Skeletal muscle satellite cell (primary cell): ENCODE results near the gene SEZ6L2.
"Not testable (repeated sequence)": the region's sequence is repeated elsewhere in the genome, so short reads cannot be mapped to it uniquely, and the experiment has no call there.

ENCODE experiments used
- H3K27me3 ChIP-seq: 2 replicates; pipeline ENCODE4 v1.7.0; 2013; ENCODE audit warnings: low read length; ENCODE audit not compliant: control insufficient read depth, insufficient read depth
- H3K36me3 ChIP-seq: 2 replicates; pipeline ENCODE4 v1.7.0; 2013; ENCODE audit warnings: mild to moderate bottlenecking, control low read depth, low read length; ENCODE audit not compliant: insufficient read depth
- H3K4me1 ChIP-seq: 2 replicates; pipeline ENCODE4 v1.7.0; 2013; ENCODE audit warnings: low read length; ENCODE audit not compliant: control insufficient read depth, insufficient read depth
- H3K4me2 ChIP-seq: 2 replicates; pipeline ENCODE4 v1.7.0; 2013; ENCODE audit warnings: mild to moderate bottlenecking, low read length
- H3K4me3 ChIP-seq: 2 replicates; pipeline ENCODE4 v1.7.0; 2013; ENCODE audit warnings: low read length
- H3K9ac ChIP-seq: 2 replicates; pipeline ENCODE4 v1.7.0; 2013; ENCODE audit warnings: mild to moderate bottlenecking, low read depth, low read length, moderate library complexity
- H3K9me3 ChIP-seq: replicated peaks from 2 replicates; pipeline ENCODE4 v1.7.0; 2013; ENCODE audit warnings: mild to moderate bottlenecking, control low read depth, low read length

The SEZ6L2 gene

DNA sequence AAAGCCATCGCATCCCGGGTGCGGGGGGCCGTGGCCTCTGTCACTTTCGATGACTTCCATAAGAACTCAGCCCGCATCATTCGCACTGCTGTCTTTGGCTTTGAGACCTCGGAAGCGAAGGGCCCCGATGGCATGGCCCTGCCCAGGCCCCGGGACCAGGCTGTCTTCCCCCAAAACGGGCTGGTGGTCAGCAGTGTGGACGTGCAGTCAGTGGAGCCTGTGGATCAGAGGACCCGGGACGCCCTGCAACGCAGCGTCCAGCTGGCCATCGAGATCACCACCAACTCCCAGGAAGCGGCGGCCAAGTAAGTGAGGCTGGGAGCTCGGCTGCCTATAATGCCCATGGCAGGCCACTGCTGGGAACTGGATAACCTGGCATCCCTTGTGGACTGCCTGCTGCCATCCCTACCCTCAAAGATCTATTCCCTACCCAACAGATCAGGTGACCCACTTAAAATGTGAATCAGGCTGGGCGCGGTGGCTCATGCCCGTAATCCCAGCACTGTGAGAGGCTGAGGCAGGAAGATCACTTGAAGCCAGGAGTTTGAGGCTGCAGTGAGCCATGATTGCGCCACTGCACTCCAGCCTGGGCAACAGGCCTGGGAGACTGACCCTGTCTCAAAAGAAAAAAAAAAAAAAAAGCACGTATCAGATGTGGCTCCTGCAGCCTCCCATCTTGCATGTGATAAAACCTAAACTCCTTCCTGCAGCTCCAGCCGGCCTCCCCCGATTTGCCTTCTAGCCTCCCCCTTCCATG, 54.6 kb downstream of the SEZ6L2 start:
- Histone ChIP-seq H3K4me3 (no peak overlapping the region), H3K27me3 (no peaks in the 10 kb centered on the region), H3K9me3 (no peaks in the 10 kb centered on the region), H3K4me1 (no peaks in the 10 kb centered on the region), H3K4me2 (no peak overlapping the region), H3K9ac (no peak overlapping the region), H3K36me3 (peaks cover 80% of the 10 kb centered on the region)

DNA sequence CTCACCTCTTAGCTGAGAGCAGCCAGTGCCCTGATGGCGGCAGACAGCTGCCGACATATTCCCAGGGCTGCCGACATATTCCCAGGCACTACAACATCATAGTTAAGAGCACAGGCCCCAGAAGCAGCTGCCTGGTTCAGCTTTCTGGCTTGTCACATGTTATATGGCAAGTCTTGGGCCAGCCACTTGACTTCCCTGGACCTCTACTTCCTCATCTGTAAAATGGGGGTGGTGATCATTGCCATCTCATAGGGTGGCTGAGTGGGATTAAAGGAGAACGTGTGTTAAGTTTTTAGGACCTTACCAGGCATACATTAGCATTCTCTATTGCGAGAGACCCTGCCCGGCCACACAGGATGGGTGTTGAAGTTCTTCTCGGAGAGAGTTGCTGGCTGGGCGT, 55.4 kb downstream of the SEZ6L2 start:
- Histone ChIP-seq H3K9ac (no peak overlapping the region), H3K9me3 (no peaks in the 10 kb centered on the region), H3K4me3 (no peak overlapping the region), H3K4me2 (no peak overlapping the region), H3K4me1 (no peaks in the 10 kb centered on the region), H3K36me3 (peaks cover 81% of the 10 kb centered on the region), H3K27me3 (no peaks in the 10 kb centered on the region)

DNA sequence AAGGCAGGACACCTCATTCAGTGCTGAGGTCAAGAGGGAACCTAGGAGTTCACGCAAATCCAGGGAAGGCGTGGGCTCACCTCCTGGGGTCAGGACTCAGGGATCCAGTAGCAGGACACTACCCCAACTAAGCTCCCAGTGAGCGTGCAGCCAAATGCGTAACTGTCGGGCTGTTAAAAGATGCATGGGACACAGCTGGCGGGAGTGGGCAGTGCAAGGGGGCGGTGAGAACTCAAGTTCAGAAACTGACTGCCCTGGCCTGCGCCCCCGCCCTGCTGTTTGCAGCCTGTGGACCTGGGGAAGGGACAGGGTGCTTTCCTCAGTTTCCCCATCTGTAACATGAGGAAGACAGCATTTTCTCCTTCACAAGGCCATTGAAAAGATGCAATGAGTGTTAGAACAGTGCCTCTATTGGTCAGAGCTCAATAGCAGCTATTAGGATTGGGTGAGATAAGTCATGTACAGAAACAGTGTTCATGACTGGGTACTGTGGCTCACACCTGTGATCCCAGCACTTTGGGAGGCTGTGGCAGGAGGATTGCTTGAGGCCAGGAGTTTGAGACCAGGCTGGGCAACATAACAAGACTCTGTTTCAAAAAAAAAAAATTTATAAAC, 56.5 kb downstream of the SEZ6L2 start:
- Histone ChIP-seq H3K9me3 (no peaks in the 10 kb centered on the region), H3K4me2 (no peak overlapping the region), H3K36me3 (peaks cover 90% of the 10 kb centered on the region), H3K9ac (no peak overlapping the region), H3K4me1 (no peaks in the 10 kb centered on the region), H3K4me3 (no peak overlapping the region), H3K27me3 (no peaks in the 10 kb centered on the region)

DNA sequence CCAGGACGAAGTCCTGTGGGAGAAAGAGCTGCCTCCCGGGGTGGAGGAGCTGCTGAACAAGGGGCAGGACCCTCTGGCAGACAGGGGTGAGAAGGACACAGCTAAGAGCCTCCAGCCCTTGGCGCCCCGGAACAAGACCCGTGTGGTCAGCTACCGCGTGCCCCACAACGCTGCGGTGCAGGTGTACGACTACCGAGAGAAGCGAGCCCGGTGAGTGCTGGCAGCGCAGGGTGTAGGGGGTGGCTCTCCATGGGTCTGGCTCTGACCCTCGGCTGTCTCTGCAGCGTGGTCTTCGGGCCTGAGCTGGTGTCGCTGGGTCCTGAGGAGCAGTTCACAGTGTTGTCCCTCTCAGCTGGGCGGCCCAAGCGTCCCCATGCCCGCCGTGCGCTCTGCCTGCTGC, 57.7 kb downstream of the SEZ6L2 start:
- Histone ChIP-seq H3K9ac (no peak overlapping the region), H3K4me2 (no peak overlapping the region), H3K27me3 (no peaks in the 10 kb centered on the region), H3K4me1 (no peaks in the 10 kb centered on the region), H3K9me3 (no peaks in the 10 kb centered on the region), H3K4me3 (no peak overlapping the region), H3K36me3 (peaks cover 88% of the 10 kb centered on the region)

DNA sequence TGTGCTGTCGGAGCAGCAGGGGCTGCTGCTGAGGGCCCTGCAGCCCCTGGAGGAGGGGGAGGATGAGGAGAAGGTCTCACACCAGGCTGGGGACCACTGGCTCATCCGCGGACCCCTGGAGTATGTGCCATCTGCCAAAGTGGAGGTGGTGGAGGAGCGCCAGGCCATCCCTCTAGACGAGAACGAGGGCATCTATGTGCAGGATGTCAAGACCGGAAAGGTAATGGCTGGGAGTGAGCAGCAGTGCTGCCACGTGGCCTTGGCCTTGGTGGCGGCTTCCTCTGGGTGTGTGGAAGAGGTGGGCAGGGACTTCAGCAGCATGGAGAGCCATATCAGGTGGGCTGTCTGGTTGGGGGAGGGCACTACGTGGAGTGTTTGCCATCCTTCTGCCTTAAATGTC, 59.1 kb downstream of the SEZ6L2 start:
- H3K36me3 ChIP-seq: peaks cover 86% of the 10 kb centered on the region
- no peaks in the 10 kb centered on the region for H3K4me1 ChIP-seq
- H3K9me3 ChIP-seq: no peaks in the 10 kb centered on the region
- no peaks in the 10 kb centered on the region for H3K27me3 ChIP-seq
- no peak overlapping the region for H3K4me2 ChIP-seq
- H3K4me3 ChIP-seq: no peak overlapping the region
- H3K9ac ChIP-seq: no peak overlapping the region

DNA sequence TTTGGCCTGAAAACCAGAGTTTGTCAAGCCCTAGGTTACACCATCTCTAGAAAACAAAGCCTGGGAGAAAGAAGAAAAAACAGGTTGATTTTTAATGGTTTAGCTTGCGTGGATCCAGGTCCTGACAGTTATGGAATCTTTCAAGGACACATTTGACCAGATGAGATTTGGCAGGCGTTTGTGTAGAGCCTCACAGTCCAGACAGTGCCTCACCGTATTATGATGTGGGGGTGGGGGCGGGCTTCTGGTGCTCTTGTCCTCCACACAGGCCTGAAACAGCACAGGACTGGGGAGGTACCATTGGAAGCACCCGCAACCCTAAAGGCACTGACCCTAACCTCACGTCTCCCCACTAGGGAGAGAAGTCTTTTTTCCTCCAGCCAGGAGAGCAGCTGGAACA, 59.5 kb downstream of the SEZ6L2 start:
- H3K27me3 ChIP-seq: no peaks in the 10 kb centered on the region
- no peaks in the 10 kb centered on the region for H3K4me1 ChIP-seq
- no peaks in the 10 kb centered on the region for H3K9me3 ChIP-seq
- H3K4me2 ChIP-seq: no peak overlapping the region
- H3K36me3 ChIP-seq: peaks cover 86% of the 10 kb centered on the region
- no peak overlapping the region for H3K4me3 ChIP-seq
- no peak overlapping the region for H3K9ac ChIP-seq

DNA sequence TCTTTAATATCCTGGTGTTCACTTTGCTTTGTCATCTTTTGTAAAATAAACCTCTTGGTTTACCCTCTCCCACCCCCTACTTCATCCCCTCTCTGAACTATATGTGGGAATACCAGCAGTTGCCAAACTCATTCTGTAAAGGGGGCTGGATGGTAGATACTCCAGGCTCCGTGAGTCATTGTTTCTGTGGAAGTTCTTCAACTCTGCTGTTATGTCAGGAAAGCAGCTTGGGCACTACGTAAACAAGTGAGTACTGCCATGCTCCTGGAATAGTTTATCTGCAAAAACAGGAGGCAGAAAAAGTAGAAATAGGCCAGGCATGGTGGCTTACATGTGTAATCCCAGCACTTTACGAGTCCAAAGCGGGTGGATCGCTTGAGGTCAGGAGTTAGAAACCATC, 61.5 kb downstream of the SEZ6L2 start:
- Histone ChIP-seq H3K9ac (no peak overlapping the region), H3K4me1 (no peaks in the 10 kb centered on the region), H3K4me2 (no peak overlapping the region), H3K36me3 (peaks cover 85% of the 10 kb centered on the region), H3K9me3 (no peaks in the 10 kb centered on the region), H3K4me3 (no peak overlapping the region), H3K27me3 (no peaks in the 10 kb centered on the region)

DNA sequence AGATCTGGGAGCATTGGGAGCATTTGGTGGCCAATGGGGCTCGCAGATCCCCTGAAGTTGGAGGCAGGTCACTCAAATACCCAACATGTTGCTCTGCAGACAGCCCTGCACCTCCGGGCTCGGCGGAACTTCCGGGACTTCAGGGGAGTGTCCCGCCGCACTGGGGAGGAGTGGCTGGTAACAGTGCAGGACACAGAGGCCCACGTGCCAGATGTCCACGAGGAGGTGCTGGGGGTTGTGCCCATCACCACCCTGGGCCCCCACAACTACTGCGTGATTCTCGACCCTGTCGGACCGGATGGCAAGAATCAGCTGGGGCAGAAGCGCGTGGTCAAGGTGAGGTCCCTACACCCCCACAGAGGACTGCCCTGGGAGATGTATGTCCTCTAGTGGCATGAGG, 62.7 kb downstream of the SEZ6L2 start:
- Histone ChIP-seq H3K9me3 (no peaks in the 10 kb centered on the region), H3K27me3 (no peaks in the 10 kb centered on the region), H3K4me1 (no peaks in the 10 kb centered on the region), H3K4me2 (no peak overlapping the region), H3K9ac (no peak overlapping the region), H3K36me3 (peaks cover 86% of the 10 kb centered on the region), H3K4me3 (no peak overlapping the region)

DNA sequence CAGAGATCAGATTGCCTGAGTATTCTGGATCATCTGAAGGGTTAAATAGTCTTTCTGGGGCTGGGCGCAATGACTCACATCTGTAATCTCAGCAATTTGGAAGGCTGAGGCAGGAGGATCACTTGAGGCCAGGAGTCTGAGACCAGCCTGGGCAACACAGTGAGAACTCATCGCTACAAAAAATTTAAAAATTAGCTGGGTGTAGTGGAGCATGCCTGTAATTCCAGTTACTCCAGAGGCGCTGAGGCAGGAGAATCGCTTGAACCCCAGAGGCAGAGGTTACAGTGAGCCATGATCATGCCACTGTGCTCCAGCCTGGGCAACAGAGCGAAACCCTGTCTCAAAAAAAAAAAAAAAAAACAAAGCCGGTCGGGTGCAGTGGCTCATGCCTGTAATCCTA, 63.4 kb downstream of the SEZ6L2 start:
- Histone ChIP-seq H3K4me2 (no peak overlapping the region), H3K4me1 (no peaks in the 10 kb centered on the region), H3K4me3 (no peak overlapping the region), H3K27me3 (no peaks in the 10 kb centered on the region), H3K36me3 (peaks cover 87% of the 10 kb centered on the region), H3K9ac (no peak overlapping the region), H3K9me3 (no peaks in the 10 kb centered on the region)

DNA sequence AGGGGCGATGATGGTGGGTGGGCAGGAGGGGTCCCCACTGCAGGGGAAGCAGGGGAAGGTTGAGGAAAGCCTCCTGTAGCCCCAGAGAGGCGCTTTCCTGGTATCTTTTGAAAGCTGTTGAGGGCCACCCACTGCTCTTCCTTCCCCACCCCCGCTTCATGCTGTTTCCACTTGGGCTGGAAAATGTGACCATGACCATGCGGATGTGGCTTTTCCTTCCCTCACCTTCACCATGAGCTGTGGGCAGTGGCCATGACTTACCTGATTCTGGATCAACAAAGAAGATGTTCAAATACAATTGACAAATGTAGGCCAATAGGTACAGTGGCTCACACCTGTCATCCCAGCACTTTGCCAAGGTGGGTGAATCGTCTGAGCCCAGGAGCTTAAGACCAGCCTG, 65.3 kb downstream of the SEZ6L2 start:
- Histone ChIP-seq H3K4me1 (no peaks in the 10 kb centered on the region), H3K27me3 (no peaks in the 10 kb centered on the region), H3K36me3 (peaks cover 82% of the 10 kb centered on the region), H3K9ac (no peak overlapping the region), H3K4me3 (no peak overlapping the region), H3K4me2 (no peak overlapping the region), H3K9me3 (no peaks in the 10 kb centered on the region)

DNA sequence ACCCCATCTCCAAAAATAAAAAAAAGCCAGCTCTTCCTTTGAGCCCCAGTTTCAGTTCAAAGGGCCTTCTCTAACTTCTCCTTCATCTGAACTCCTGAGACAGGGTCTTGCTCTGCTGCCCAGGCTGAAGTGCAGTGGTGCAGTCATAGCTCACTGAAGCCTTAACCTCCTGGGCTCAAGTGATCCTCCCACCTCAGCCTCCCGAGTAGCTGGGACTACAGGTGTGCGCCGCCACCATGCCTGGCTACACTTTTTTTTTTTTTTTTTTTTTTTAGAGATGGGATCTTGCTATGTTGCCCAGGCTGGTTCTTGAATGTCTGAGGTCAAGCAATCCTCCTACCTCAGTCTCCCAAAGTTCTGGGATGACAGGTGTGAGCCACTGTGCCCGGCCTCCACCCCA, 66.1 kb downstream of the SEZ6L2 start:
- H3K36me3 ChIP-seq: peaks cover 74% of the 10 kb centered on the region
- not testable (repeated sequence) for H3K9ac ChIP-seq, H3K4me3 ChIP-seq, H3K4me1 ChIP-seq, H3K4me2 ChIP-seq, H3K9me3 ChIP-seq, H3K27me3 ChIP-seq

DNA sequence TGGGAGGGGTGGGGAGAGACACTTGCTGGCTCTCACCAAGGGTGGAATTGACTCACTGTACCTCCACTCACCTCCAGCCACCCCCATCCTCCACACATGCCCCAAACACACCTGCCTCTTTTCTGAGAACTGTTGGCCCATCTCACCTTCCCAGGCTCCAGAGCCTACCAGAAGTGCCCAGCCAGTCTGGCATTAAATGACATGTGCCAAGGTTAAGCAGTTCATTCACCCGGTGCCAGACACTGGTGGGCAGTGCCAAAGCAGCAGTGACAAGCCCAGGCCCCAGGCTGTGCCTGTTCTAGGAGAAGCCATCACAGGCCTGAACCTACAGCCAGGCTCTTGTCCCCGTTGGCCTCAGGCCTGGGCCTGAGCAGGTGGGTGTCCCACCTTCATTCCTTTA, 67.9 kb downstream of the SEZ6L2 start:
- H3K4me1 ChIP-seq: peaks cover 5% of the 10 kb centered on the region

More for the DNA sequence above, 67.9 kb downstream of the SEZ6L2 start:
- Histone ChIP-seq H3K36me3 (peaks cover 64% of the 10 kb centered on the region), H3K9ac (no peak overlapping the region), H3K4me2 (no peak overlapping the region), H3K27me3 (no peaks in the 10 kb centered on the region), H3K9me3 (no peaks in the 10 kb centered on the region), H3K4me3 (no peak overlapping the region)
